ENCODE measurements around the gene SIX2.

Gene SIX2

DNA sequence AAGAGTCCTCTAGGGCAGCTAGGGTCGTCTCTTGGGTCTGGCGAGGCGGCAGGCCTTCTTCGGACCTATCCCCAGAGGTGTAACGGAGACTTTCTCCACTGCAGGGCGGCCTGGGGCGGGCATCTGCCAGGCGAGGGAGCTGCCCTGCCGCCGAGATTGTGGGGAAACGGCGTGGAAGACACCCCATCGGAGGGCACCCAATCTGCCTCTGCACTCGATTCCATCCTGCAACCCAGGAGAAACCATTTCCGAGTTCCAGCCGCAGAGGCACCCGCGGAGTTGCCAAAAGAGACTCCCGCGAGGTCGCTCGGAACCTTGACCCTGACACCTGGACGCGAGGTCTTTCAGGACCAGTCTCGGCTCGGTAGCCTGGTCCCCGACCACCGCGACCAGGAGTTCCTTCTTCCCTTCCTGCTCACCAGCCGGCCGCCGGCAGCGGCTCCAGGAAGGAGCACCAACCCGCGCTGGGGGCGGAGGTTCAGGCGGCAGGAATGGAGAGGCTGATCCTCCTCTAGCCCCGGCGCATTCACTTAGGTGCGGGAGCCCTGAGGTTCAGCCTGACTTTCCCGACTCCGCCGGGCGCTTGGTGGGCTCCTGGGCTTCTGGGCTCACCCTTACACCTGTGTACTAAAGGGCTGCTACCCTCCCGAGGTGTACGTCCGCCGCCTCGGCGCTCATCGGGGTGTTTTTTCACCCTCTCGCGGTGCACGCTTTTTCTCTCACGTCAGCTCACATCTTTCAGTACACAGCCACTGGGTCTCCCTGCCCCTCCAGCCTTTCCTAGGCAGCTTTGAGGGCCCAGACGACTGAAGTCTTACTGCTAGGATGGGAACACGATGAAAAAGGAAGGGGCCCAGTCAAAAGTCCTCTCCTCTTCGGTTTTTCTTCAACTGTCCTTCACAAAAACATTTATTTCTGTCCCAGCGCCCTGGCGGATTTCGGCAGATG, 8.1 kb downstream of the SIX2 start:
- DNase-seq: no peak

- DNase-seq: no peak
Measured at GRCh38 chr2:45000341-45000901, 8.8 kb downstream of the SIX2 start.

DNA sequence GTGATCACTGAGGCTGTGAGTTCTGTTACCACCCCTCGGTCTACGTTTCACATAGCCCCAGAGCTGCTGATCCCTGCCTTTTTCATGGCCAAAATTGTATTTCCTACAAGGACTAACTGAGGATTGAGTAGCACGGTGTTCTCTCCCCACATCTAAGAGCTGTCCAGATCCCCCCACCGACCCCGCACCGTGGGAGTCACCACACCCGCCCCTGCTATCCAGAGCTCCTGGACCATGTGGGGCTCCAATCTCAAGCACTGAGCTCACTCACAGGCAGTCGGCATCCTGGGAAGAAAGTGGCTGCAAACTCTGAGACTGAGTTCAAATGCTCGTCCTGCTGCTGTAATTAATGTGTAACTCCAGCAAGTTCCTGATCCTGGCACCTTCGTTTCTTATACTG, 9.7 kb downstream of the SIX2 start:
- no peak for DNase-seq

DNA sequence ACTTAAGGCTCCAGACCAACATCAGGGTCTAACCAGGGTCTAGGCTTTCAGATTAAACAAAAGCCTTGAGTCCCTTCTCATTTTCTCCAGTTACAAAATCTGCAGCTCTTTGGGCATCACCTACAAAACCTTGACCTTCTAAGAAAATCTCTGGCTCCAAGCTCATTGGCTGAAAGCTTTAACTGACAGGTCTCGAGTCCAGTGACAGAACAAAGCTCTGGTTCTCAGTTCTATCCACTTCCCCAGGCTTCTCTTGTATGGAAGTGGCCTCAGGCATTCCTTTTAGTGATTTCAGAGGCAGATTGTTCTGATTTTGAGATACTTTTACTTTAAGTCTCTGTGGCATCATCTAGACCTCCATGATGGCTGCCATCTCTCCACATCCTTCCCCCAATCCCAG, 11.3 kb downstream of the SIX2 start:
- DNase-seq: no peak

GRCh38 chr2:44996356-44996755, 12.9 kb downstream of the SIX2 start:
- DNase-seq: no peak

GRCh38 chr2:44994377-44994776, 14.9 kb downstream of the SIX2 start:
- no peak for DNase-seq

DNA sequence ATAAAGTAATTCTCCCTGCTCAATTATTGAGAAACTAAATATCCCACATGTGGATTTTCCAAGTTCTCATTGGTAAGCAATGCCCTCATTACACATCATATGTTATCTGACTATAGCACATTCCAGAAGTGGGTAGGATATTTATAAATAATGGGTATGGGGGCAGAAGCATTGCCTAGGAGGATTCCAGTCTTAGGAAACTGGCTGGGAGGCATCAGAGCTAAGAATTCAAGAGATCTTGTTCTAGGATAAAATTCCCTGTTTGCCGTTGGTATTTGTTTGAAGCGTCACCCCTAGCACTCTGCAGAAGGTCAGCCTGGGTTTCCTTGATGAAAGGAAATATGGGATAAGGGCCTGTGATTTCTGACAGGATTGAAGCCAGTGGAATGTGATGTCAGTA, 20.1 kb downstream of the SIX2 start:
- DNase-seq: no peak

- no peak for DNase-seq
Measured at GRCh38 chr2:44983836-44984604, 25.2 kb downstream of the SIX2 start.

- DNase-seq: peak; percentile 89
Measured at GRCh38 chr2:44981714-44982108, 27.5 kb downstream of the SIX2 start.

GRCh38 chr2:44980751-44981713, 28.2 kb downstream of the SIX2 start:
- DNase-seq: no peak

DNA sequence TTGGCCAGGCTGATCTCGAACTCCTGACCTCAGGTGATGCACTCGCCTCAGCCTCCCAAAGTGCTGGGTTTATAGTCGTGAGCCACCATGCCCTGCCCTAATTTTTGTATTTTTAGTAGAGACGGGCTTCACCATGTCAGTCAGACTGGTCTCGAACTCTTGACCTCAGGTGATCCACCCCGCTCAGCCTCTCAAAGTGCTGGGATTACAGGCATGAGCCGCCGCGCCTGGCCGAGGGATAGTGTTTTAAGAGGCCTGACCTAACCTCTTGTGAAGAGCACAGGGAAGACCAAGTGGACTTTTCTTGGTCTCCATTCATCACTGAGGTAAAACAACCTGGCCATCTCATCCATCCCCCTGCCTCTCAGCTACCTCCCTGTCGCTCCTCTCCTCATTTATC, 29.7 kb downstream of the SIX2 start:
- DNase-seq: no peak

DNA sequence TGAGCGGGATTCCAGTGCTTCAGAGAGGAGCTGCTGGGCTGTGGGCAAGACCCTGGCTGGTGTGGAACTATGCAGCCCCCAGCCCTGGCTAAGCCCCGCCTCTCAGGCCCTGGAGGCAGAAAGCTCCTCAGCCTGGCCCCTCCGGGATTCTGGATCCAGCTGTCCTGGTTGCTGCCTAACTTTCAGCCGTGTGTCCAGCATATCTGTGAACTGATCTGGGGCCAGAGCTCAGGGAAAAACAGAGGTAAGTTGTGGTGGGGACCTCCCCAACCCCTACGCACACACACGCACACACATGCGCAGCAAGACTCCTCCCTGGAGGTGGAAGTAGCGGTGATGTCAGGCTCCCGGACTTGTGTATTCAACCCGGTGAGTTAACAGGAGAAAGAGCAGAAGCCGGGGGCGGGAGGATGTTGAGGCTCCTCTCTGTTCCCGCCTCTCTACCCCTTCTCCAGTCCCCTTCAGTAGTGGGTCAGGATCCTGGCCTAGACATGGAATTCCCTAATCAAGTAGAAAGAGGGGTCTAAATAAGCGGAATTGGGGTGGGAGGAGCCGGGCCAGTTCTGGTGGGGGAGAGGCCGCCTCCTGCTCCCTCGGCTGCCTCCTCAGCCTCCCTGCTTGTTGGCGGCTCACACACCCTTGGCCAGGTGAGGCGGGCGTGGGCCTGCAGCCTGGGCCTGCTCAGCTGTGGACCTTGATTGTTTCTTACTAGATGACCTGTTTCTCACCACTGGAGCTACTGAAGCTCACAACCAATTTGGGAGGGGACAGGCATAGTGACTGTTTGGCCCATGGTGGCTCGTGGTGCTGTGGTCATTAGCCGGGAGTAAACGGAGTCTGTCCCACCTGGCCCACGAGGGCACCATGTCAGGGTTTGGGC, 33.4 kb downstream of the SIX2 start:
- no peak for DNase-seq

- peak; percentile 96 for DNase-seq
Measured at GRCh38 chr2:44974064-44974715, 35.1 kb downstream of the SIX2 start.

DNA sequence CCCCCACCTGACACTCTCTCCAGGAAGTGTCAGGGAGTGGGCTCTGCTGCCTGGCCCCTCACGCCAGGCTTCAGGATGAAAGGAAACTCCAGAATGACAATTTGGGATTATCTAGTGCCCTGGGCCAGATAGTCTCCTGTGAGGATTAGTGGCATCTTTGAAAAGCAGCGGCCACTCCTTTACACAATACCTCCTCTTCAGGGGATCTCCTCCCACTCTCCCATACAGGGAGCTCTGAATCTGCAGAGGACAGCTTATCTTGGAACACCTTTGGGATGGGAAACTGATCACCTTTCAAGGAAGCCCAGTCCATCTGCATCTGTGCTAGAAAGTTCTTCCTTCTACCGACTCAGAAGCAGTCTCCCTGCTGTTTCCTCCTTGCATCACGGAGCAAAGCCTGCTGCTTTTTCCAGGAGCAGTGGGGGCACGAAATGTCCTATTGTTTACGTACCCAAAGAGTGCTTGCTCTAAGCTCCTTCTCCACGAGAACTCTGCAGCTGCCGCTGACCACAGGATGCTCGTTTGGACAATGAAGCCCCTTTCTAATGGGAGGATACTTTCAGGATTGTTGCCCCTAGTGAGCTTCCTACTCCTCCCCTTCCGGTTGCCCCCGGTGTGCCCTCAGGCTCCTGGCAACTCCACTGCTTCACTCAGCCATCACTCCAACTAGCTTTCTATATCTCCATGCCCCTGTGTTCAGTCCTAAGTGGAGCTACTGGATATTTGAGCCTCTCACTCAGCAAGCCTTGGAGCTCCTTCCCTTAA, 36.3 kb downstream of the SIX2 start:
- peak; percentile 39 for DNase-seq

- no peak for DNase-seq
Measured at GRCh38 chr2:44970846-44971450, 38.3 kb downstream of the SIX2 start.

- DNase-seq: no peak
Measured at GRCh38 chr2:44969936-44970335, 39.3 kb downstream of the SIX2 start.

DNA sequence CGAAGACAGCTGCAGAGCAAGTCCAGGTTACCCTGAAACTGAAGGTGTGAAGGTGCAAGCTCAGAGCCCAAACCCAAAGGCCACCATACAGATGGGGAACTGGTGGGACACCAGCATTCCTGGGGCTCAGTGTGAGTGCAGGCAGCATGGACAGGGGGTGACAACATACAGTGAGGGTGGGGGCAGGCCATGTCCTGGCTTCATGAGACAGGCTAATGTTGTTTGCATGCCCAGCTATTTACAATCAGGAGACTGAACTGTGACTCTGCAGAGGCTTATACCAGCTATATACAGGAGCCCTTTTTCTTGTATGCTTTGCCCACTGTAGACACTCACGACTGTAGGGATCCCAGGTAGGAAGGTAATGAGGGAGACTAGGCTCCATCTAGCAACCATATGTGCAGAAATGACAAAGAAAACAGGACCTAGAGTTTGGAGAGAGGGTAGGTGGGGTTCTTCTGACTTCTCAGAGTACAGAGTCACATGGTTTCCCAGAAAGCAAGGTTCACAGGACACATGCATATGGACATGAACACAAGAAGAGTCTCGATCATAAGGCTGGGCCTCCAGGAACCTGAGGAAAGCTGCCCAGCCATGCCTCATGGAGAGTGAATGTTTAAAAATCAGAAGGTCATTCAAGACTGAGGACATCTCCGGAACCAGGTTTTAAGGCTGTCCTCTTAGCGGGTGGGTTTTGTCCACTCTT, 41.4 kb downstream of the SIX2 start:
- no peak for DNase-seq

- DNase-seq: no peak
Measured at GRCh38 chr2:44967056-44967455, 42.2 kb downstream of the SIX2 start.

DNA sequence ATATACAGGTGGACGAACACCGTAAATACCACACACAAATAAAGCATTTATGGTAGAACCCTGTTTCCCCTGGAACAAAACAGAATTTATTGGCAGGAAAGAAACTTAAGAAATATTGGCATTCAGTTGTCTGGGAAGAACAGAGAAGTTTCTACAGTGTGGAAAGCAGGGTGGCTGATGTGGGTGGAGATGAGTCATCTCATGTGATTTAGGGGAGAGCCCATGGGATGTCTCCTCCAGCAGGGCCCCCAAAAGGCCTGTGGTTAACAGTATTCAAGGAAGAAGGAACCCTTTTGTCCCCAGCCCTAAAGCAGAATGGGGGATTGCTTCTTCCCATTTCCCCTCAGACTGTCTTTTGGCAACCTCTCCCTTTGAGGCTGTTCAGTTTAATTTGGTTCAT, 43.6 kb downstream of the SIX2 start:
- DNase-seq: no peak

Measured in NCI-H82 (cell line).